SIG-M5 (cell line): ENCODE data around the gene TOX2.

Source experiments
- DNase-seq: peaks from one replicate; lab custom pipeline; 2025; lab: John Stamatoyannopoulos, UW

TOX2 gene

DNA sequence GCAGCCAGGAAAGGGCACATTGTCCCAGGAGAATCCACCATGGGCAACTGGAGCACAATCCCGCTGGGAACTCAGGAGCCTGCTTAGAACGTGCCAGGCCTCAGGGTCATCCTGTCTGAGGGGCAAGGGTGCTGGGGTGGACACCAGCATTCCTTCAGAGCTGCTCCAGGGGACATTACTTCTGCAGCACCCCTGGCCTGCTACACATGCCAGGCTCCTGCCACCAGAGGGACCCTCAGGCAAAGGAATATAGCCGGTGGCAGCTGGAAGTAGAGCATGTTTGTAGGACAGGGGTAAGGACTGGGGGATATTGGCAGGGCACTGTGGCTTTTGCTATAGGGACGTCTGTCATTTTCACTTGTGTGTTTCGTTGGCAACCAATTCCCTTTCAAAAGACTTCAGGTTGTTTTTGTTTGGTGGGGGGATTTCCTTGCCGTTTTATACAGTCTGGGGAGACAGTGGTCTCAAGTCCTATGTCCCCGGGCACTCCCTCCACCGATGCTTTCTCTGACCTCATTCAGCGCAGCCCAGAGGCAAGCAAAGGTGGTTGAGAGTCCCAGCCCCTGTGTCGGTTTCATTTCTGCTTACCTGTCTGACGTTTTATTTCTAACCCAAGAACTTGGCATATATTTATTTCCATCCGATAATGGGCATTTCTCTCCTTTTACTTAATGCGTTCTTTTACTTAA, 141.5 kb downstream of the TOX2 start:
- no peak for DNase-seq

DNA sequence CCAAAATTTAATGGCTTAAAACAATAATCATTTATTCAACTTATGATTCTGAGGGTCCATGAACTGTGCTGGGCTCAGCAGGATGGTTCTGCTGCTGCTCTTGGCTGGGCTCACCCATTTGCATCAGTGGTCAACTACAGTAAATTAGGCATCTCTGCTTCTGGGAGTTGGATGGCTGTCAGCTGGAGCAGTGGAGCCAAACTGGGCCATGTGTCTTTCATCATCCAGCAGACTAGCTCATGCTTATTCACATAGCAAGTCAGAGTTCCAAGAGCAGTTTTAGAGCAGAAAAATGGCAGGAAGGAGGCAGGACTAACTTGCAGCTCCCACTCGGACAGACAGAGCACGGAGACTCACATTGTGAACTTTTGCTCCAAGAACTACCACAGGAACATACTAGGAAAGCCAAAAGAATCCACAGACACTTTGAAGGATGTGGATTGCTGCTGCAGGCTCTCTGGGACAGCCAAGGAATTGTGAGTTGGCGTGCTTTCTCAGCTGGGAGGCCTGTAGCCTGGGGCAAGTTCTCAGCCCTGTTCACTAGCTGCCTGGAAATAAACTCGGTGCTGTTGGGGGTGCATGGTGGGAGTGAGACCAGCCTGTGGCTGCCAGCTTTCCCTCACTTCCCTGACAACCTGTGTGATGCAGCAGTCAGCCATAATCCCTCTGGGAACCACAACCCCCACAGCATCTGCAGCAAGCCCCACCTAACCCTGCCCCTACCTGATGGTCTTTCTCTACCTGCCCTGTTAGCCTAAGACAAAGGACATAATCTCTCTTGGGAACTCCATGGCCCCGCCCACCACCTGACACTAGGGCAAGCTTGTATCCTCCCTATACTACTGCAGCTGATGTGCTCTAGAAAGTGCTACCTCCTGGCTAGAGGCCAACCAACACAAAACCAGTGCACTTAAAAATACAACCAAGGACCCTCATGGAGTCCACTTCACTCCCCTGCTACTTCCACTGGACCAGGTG, 143.3 kb downstream of the TOX2 start:
- DNase-seq, result no peak

DNA sequence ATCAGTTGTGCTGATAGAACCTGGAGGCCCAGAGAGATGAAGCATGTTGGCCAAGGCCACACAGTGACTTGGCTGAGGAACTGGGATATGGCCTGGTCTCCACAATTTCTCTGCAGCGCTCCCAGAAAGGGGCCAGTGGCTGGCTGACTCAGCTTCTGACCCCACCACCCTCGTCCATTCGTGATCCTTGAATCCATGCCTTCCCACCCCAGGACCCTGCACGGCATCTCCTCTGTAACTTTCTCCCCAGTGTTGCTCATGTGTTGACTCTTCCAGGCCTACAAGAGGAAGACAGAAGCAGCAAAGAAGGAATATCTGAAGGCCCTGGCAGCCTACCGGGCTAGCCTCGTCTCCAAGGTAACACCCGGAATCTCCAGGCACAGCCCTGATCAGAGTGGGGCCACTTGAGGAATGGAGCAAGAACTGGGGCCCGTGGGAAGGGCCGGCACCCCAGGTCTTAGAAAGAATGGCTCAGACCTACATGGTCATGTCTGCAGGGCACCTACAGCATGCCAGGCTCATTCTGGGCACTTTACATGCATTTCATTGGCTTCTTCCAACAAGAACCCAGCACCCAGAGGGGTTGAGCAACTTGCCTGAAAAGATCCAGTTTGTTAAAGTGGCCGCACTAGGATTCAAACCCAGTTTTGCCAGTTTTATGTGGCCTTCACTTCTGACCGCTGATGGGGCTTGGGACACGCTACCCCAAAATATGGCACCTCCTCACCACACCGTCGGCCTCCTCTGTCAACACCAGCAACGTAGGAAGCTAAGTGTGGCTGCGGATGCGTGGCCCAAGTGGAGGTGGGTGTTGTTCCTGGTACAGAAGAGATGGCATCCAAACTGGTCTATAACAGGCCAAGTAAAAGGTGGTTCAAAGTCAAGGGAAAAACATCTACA, 150.1 kb downstream of the TOX2 start:
- DNase-seq, result no peak

DNA sequence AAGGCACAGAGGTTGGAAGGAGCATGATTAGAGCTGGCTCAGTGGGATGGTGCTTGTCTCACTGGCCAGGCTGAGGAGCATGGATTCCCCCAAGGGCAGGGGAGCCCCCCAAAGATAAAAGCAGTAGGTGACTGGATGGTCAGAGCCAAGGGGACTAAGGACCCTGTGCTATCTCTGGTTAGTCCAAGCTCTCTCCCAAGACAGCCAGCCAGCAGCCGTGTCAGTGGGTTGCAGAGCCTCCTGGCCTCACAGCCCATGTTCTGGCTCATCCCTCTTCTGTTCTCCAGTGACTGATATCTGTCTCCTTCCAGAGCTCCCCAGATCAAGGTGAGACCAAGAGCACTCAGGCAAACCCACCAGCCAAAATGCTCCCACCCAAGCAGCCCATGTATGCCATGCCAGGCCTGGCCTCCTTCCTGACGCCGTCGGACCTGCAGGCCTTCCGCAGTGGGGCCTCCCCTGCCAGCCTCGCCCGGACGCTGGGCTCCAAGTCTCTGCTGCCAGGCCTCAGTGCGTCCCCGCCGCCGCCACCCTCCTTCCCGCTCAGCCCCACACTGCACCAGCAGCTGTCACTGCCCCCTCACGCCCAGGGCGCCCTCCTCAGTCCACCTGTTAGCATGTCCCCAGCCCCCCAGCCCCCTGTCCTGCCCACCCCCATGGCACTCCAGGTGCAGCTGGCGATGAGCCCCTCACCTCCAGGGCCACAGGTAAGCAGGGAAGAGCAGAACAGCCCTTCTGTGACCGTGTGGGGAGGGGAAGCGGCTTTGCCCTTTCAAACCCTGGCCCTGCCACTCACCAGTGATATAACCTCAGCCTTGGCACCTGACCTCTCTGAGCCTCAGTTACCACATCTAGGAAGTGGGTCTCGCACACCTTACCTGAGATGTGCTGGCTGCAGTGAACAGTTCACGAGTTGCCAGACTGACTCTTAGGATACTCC, 151.0 kb downstream of the TOX2 start:
- no peak for DNase-seq

DNA sequence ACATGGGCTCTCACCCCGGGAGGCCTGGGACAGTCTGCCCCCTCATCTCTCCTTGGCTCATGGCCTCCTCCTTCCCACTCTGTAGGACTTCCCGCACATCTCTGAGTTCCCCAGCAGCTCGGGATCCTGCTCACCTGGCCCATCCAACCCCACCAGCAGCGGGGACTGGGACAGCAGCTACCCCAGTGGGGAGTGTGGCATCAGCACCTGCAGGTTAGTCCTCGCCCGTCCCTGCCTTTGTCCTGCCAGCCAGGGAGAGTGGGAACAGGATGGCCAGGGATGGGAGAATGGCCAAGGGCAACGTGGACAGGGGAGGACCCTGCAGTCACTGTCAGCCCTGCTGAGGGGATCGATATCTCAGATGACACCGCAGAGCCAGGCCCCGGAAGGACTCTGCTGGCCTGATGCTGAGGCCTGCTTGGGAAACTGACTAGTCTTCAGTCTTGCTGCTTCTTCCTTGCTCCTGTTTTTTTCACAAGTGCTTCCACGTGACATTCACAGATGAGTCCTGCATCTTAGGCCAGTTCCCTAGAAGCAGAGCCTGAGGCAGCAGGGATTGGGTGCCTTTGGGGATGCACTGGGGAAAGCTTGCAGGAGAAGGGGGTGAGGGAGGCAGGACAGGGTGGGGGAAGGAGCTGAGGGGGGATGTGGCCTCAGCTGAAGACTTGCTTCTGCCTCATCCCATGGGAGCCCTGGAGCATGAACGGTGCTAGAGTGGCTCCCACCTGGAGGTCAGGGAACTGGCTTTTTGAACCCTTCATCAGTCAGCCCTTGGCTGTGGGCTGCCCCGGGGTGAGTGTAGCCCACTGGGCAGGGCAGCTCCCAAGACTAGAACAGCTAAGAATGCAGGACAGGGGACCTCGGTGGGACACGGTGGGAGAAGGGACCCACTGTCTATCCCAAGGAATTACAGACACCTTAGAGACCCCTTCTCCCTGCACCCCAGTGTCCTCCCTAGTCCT, 152.3 kb downstream of the TOX2 start:
- no peak for DNase-seq

DNA sequence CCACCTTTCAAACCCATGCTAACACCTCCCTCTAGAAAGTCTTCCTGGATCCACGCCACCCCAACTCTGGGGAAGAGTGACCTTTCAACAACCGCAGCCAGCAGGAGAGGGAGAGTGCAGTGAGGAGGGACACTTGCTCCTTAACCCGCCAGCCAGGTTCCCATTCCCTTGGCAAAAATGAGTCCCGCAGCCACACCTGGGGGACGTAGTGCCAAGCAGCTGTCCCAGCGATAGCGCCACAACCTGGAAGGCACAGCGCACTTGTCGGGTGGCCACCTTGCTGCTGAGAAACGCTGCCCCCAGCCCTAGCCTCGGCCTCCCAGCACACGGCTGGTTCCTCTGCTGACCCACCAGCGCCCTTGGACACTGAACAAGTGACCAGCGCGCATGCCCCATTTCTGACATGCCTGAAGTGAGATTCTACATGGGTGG, 153.0 kb downstream of the TOX2 start:
- DNase-seq, result no peak

DNA sequence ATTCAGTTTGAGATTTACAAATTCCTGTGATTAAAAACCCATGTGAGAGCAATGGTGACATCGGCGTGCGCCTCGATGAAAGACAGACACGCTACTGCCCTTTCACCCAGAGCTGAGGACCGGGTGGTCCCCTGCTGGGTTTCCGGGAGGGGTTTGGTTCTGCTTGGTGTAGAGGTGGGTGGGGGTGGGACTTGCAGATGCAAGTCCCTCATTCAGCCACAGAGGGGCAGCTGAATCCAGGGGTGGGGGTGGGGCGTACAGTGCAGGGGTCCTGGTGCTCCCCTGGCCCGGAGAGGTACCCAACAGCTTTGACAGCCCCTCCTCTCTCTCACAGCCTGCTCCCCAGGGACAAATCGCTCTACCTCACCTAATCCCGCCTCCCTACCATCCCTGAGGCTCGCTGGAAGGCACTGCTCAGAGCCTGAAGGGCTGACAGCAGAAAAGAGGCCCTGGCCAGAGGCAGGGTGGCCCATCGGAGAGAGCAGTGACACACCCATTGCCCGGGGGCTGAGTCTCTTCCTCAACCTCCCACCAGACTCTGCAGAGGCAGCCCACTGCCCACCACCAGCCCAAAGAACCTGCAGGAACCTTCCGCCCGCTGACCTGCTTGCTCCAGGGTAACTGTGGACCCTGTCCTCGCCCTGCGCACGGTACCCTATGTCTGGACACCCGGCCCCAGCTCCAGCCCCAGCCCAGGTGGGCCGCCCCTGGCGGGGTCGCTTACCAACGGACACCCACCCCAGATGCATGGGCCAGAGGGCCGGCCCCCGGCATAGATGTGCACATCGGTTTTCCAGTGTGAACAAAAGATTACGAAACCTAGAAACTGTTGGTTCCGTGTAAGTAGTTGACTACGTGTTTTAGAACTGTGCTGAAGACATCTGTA, 153.9 kb downstream of the TOX2 start:
- peak; percentile 51 for DNase-seq

DNA sequence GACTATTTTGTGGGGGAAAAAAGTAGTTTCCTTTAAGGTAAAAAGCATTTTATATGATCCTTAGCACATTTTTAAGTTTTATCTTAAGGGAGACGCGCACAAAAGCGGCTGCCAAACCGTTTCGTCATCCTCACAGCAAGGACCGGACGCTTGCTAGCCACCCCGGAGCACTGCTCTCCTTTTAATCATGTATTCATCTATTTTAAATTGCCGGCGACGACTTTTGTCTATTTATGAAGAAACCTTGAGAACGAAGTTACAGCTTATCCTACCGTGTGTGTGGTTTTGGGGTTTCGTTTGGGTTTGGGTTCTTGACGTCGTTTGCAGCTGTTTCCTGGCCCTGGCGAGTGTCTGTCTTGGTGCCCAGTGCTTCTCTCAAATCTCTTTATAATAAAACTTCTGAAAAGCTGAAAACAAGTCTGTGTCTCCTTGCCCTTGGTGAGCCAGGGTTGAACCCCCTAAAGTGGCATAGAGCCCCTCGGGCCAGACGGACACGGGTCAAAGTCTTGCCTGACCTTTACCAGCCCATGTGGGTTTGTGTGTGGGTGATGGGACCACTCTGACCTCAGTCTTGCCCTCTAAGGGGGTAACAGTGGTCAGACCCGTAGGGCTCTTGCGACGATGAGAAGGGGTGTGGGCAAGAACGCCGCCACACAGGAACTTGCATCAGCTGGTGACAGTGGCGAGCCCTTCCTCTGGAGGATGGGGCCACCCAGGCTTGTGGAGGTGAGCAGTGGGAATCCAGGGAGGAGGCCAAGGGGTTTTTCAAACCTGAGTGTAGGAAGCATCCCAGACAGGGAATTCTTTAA, 154.8 kb downstream of the TOX2 start:
- DNase-seq, result peak; percentile 51

DNA sequence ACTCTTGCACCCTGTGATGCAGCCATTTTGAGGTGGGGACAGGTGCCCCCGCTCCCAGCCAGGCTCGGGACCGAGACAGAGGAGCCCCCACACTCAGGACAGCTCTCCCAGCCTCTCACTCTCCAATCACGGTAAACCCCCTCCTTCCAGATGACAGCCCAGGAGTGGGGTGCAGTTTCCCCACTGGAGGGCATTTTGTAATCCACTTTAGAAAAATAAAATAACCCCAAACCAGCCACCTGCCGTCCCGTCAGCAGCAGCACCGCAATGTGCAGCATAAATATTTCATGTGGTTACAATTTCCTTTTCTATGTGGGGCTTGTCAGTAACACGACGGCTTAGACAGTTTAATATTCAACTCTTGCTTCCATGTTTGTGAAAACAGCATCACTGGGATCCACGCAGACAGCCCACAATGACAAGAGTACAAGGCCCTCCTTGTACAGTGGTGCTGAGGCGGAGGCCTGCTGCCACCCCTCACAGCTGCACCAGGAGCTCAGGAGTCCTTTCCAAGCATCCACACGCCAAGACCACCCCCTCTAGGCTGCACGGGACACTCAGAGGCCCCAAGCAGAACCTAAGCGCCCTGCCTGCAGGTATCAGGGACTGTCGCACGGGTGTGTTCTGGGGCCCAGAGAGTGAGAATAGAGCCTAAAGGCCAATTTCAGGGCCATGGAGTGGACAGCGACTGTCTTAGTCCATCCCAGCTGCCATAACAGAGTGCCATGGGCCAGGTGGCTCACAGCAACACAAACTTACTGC, 155.7 kb downstream of the TOX2 start:
- DNase-seq, result no peak

DNA sequence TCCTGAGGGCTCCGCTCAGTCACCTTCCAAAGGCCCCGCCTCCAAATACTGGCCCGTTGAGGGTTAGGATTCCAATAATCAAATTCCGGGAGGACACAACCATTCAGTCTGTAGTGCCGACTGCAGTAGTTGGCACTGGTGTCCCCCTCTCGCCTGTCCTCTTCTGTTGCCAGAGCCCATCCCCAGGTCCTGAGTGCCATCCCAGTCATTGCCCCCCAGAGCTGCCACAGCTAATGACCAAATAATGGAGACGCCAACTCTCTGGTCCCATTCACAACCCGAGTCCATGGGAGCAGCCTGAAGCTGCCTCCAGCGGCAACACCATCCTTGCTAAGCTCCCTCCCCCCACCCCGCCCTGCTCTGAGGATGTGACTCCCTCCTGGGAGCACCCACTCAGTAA, 156.4 kb downstream of the TOX2 start:
- no peak for DNase-seq

DNA sequence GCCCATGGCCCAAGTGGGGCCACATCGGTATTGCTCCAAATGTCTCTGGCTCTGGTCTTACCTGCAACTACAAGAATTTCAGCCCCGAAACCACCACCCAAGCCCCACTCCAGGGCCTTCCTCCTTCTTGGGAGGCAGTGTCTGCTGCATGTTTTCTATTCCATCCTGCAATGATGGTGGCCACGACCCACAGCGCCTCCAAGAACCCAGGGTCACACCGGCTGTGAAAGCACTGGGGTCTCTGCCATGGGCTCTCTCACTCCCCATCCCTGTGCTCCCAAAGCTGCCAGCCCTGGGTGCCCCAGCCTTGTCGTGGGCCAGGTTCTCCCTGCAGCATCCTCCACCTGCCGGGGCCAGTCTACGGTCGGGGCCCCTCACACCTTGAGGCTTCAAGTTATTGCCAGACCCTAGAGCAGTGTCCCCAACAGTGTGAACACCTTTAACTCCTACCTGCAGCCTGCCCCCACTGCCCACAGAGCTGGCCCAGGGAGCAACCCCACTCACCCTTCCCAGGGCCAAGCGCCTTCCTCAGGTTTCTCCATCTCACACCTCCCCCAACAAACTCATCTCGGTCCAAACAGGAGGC, 157.0 kb downstream of the TOX2 start:
- no peak for DNase-seq

DNA sequence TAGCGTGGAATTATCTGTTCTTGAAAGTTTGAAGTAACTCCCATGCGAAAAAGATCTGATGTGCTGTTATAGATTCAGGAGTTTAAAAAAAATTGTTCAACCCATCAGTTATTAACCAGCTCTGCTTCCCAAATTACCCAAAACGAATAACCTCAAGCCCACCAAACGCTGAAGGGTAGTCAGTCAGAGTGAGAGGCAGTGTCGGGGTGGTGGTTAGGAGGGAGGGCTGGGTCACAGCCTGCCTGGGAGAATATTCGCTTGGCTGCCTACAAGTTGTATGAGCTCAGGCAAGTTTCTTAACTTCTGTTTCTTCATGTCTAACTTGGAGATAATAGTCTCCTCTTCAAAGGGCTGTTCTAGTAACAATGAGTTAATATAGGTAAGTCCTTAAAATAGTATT, 157.7 kb downstream of the TOX2 start:
- no peak for DNase-seq

DNA sequence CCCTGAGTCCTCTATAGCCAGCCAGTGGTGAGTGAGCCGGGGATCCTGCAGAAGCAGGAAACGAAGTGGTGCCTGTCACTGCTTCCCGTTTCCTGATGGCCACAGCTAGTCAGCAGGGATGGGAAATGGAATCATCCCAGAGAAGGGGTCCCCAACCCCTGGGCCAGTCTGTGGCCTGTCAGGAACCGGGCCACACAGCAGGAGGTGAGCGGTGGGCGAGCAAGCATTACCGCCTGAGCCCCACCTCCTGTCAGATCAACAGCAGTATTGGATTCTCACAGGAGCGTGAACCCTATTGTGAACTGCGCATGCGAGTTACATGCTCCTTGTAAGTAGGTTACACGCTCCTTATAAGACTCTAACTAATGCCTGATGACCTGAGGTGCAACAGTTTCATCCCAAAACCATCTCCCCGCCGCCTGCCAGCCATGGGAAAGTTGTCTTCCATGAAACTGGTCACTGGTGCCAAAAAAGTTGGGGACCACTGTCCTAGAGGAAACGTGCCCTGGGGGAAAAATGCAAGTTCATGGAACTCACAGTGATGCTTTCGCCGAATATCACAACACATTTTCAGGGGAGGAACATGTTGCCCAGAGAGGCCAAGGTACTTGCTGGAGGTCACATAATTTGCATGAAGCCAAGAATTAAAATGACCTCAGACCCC, 158.5 kb downstream of the TOX2 start:
- DNase-seq, result no peak

DNA sequence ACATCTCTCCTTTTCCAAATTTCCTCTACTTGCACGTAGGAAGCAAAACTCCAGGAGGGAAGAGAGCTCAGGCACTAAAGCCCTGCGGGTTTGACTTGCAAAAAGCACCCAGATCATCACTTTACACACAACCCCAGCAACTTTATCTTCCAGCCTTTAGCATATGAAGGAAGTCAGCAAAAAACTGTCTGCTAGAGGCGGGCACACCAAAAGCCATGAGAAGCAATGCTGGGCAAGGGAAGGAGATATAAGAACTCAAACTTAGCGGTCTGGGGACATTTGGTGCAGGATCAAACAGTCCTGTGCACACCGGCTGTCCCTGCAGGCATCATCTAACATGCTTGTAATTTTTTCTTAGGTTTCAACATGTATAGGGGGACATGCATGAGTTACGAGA, 159.0 kb downstream of the TOX2 start:
- no peak for DNase-seq

DNA sequence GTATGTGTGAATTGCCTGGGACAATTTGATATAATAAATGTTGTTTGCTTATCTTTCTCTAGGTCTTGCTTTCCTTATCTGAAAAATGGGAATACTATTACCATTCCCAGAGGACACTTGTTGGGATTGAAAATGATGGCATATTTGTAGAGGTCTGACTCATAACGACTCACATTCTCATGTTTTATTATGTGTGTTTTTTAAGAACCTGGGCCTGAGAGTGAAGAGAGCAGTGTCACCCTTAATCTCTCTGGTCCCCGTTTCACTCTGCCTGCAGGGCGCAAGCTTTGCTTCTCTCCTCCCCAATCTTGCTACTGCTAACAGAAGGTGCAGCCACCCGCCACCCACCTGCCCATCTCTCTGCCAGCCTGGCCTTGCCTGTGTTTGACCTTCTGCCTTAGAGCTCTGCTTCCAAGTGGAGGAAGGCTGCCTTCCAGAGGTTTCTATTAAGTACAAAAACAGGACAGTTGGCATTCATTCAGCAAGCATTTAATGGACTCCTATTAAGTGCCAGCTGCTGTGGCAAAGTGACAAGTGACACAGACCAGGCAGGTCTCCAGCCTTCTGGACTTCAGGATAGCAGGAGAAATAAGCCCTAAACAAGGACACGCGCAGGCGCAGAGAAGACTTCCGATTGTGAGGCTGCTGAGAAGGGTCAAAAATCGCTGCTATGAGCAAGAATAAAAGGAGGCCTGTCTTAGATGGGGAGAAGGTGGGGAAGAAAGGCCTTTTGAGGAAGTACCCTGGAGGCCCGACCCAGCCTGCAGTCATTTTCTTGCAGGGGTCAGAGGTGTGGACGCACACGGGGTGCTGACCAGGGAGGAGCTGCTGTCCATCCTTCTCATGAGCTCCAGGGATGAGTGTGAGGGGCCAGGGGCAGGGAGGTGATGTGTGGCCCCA, 159.8 kb downstream of the TOX2 start:
- no peak for DNase-seq
